Islet of Langerhans (tissue), 1 donor: ENCODE data around the gene TBXA2R.
"Not testable (repeated sequence)": the region's sequence is repeated elsewhere in the genome, so short reads cannot be mapped to it uniquely, and the experiment has no call there.

ENCODE experiments used
- FAIRE-seq: peaks from one replicate; lab custom pipeline; 2011; peaks lifted over from hg19 to GRCh38; lab: Jason Lieb, UNC

Gene TBXA2R

GRCh38 chr19:3639479-3639878 is 32.8 kb upstream of the TBXA2R start:
- no peak for FAIRE-seq

GRCh38 chr19:3638208-3639193 is 31.8 kb upstream of the TBXA2R start:
- no peak for FAIRE-seq

GRCh38 chr19:3637621-3638020 is 30.9 kb upstream of the TBXA2R start:
- no peak for FAIRE-seq

GRCh38 chr19:3636962-3637361 is 30.3 kb upstream of the TBXA2R start:
- FAIRE-seq: no peak

- FAIRE-seq: no peak
Observed at GRCh38 chr19:3636506-3636905, 29.8 kb upstream of the TBXA2R start.

- FAIRE-seq: no peak
Observed at GRCh38 chr19:3634496-3635045, 27.9 kb upstream of the TBXA2R start.

- no peak for FAIRE-seq
Observed at GRCh38 chr19:3633559-3633988, 26.9 kb upstream of the TBXA2R start.

- no peak for FAIRE-seq
Observed at GRCh38 chr19:3632739-3633558, 26.3 kb upstream of the TBXA2R start.

GRCh38 chr19:3632098-3632497 is 25.4 kb upstream of the TBXA2R start:
- FAIRE-seq: no peak

- no peak for FAIRE-seq
Observed at GRCh38 chr19:3631053-3631861, 24.6 kb upstream of the TBXA2R start.

GRCh38 chr19:3628766-3629165 is 22.1 kb upstream of the TBXA2R start:
- FAIRE-seq: not testable (repeated sequence)

- FAIRE-seq: no peak
Observed at GRCh38 chr19:3627351-3627723, 20.7 kb upstream of the TBXA2R start.

- FAIRE-seq: peak; percentile 97
Observed at GRCh38 chr19:3626473-3627350, 20.0 kb upstream of the TBXA2R start, which contains the start of gene CACTIN. Gene CACTIN, minus strand, starts transcription at chr19:3626790. Its CDS starts 28 bp downstream, at chr19:3626762.

- no peak for FAIRE-seq
Observed at GRCh38 chr19:3625996-3626472, 19.4 kb upstream of the TBXA2R start.

- FAIRE-seq: no peak
Observed at GRCh38 chr19:3623716-3624115, 17.0 kb upstream of the TBXA2R start.

GRCh38 chr19:3622224-3622623 is 15.5 kb upstream of the TBXA2R start:
- no peak for FAIRE-seq

GRCh38 chr19:3621689-3622088 is 15.0 kb upstream of the TBXA2R start:
- no peak for FAIRE-seq

- no peak for FAIRE-seq
Observed at GRCh38 chr19:3620817-3621547, 14.3 kb upstream of the TBXA2R start.

- FAIRE-seq: no peak
Observed at GRCh38 chr19:3620145-3620816, 13.6 kb upstream of the TBXA2R start.
